Neural progenitor cell (in vitro differentiated cells): ENCODE results near the gene GALNT3.

ENCODE experiments used
- EZH2 ChIP-seq: fragments of 200-600 bp; sonication (generic); IDR thresholded peaks from 2 replicates; pipeline ENCODE4 v1.6.1; 2017; ENCODE audit warnings: antibody characterized with exemption, mild to moderate bottlenecking, moderate library complexity
- EZH2phosphoT487 ChIP-seq: fragments of 200-600 bp; sonication (generic); IDR thresholded peaks from 2 replicates; pipeline ENCODE4 v1.6.1; 2017; ENCODE audit warnings: antibody characterized with exemption
- TF ChIP-seq, protein P1 (sequence below): fragments of 200-600 bp; sonication (generic); IDR thresholded peaks from 2 replicates; pipeline ENCODE4 v1.5.1; 2017; ENCODE audit warnings: antibody characterized with exemption, mild to moderate bottlenecking

DNA sequence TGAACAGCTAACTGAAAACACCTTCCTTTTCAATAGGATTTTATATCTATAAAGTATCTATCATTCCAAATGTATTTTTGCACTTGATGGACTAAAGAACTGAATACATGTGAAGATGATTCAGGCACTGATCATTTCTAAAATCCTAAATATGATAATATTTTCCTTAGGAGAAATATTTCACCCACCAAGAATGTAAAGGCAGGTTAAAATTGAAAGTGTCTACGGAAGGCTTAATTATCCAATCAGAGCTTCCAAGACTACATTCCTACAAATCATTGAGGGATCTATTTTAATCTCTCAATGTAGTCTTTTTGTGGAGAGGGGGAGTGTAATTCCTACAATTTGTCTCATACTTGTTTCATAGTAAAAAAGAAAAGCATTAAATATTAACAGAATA is 3.6 kb downstream of the GALNT3 start:
- TF ChIP-seq, protein P1, sequence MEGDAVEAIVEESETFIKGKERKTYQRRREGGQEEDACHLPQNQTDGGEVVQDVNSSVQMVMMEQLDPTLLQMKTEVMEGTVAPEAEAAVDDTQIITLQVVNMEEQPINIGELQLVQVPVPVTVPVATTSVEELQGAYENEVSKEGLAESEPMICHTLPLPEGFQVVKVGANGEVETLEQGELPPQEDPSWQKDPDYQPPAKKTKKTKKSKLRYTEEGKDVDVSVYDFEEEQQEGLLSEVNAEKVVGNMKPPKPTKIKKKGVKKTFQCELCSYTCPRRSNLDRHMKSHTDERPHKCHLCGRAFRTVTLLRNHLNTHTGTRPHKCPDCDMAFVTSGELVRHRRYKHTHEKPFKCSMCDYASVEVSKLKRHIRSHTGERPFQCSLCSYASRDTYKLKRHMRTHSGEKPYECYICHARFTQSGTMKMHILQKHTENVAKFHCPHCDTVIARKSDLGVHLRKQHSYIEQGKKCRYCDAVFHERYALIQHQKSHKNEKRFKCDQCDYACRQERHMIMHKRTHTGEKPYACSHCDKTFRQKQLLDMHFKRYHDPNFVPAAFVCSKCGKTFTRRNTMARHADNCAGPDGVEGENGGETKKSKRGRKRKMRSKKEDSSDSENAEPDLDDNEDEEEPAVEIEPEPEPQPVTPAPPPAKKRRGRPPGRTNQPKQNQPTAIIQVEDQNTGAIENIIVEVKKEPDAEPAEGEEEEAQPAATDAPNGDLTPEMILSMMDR = no peak
- TF ChIP-seq EZH2phosphoT487 (no peak), EZH2 (no peak)
